Measurements from ENCODE around the gene MAPK1IP1L. TPM values are rescaled to one million over a fixed set of nuclear protein-coding genes. Genes with fewer than 3 reads are reported as not detected.

The MAPK1IP1L gene
- total and polyA plus RNA-seq, 10 donors, result 20.8 to 72.5 (median 60.6) TPM

GRCh38 chr14:55048900-55049436, 2.5 kb upstream of the MAPK1IP1L start:
- intact Hi-C loops (cut with DNase I; ENCODE audit: low total_unique reads), result no loop called here
- Histone ChIP-seq H3K9me3 (no peaks in the 10 kb centered on the region), H3K4me3 (no peak overlapping the region), H3K27ac (no peak overlapping the region), H3K36me3 (peaks cover 0 to 20% (median 4%) of the 10 kb centered on the region in 6 donors), H3K27me3 (replicated peaks in 1 of 7) (no peaks in the 10 kb centered on the region), H3K4me1 (peaks cover 15 to 32% (median 25%) of the 10 kb centered on the region in 6 donors)
- TF ChIP-seq POLR2A (IDR thresholded peaks at IDR 0.05), result no peak
- TF ChIP-seq POLR2AphosphoS5 (IDR thresholded peaks at IDR 0.05), result no peak
- no peak for TF ChIP-seq CTCF (IDR thresholded peaks at IDR 0.05 in 8 of 11, conservative IDR thresholded peaks at IDR 0.05 in 3 of 11)
- WGBS, 5 donors, result 89 to 95% (median 94%) methylated on average over 2 of the region's 2 CpGs
- DNase-seq, result no peak

- peak in 1 of 11 experiments; percentile 14 for TF ChIP-seq CTCF (IDR thresholded peaks at IDR 0.05 in 8 of 11, conservative IDR thresholded peaks at IDR 0.05 in 3 of 11)
- no peak for TF ChIP-seq POLR2A (IDR thresholded peaks at IDR 0.05)
- Histone ChIP-seq H3K9me3 (no peaks in the 10 kb centered on the region), H3K4me1 (peaks cover 15 to 53% (median 45%) of the 10 kb centered on the region in 6 donors), H3K27me3 (replicated peaks in 1 of 7) (no peaks in the 10 kb centered on the region), H3K27ac (peak overlapping the region; percentile 94 to 100 (median 99)), H3K36me3 (peaks cover 0 to 27% (median 0%) of the 10 kb centered on the region in 6 donors), H3K4me3 (peak overlapping the region; percentile 58 to 89 (median 70))
- WGBS, 5 donors, result 1 to 3% (median 1%) methylated on average over 10 of the region's 10 CpGs
- intact Hi-C loops (cut with DNase I; ENCODE audit: low total_unique reads), result no loop called here
- no peak for DNase-seq
These were observed 353 bp upstream of the MAPK1IP1L start for GRCh38 chr14:55051165-55051422.

GRCh38 chr14:55052269-55052930, 953 bp downstream of the MAPK1IP1L start:
- DNase-seq, result no peak
- peaks cover 15 to 66% (median 49%) of the 10 kb centered on the region in 6 donors for H3K4me1 ChIP-seq
- 10 to 17% (median 12%) methylated on average over 14 of the region's 14 CpGs for WGBS, 5 donors
- no peaks in the 10 kb centered on the region for H3K27me3 ChIP-seq (replicated peaks in 1 of 7)
- no peak for TF ChIP-seq CTCF (IDR thresholded peaks at IDR 0.05 in 8 of 11, conservative IDR thresholded peaks at IDR 0.05 in 3 of 11)
- no peak for TF ChIP-seq POLR2AphosphoS5 (IDR thresholded peaks at IDR 0.05)
- TF ChIP-seq POLR2A (IDR thresholded peaks at IDR 0.05), result no peak
- intact Hi-C loops (cut with DNase I; ENCODE audit: low total_unique reads), result no loop called here
- H3K27ac ChIP-seq, result peak overlapping the region; percentile 94 to 100 (median 99)
- H3K36me3 ChIP-seq, result peaks cover 0 to 37% (median under 1%) of the 10 kb centered on the region in 6 donors
- H3K4me3 ChIP-seq, result peak overlapping the region; percentile 58 to 89 (median 70)
- no peaks in the 10 kb centered on the region for H3K9me3 ChIP-seq

- H3K36me3 ChIP-seq, result peaks cover 0 to 43% (median 3%) of the 10 kb centered on the region in 6 donors
- H3K4me3 ChIP-seq, result peak overlapping the region in 5 of 8 donors; percentile 58 to 89 (median 72)
- DNase-seq, result no peak
- TF ChIP-seq POLR2AphosphoS5 (IDR thresholded peaks at IDR 0.05) (no peak), POLR2A (IDR thresholded peaks at IDR 0.05) (no peak), CTCF (IDR thresholded peaks at IDR 0.05 in 8 of 11, conservative IDR thresholded peaks at IDR 0.05 in 3 of 11) (no peak)
- H3K4me1 ChIP-seq, result peaks cover 15 to 66% (median 51%) of the 10 kb centered on the region in 6 donors
- H3K27ac ChIP-seq, result peak overlapping the region in 5 of 8 donors; percentile 25 to 100 (median 99)
- H3K9me3 ChIP-seq, result no peaks in the 10 kb centered on the region
- WGBS, 5 donors, result 75 to 87% (median 83%) methylated on average over 6 of the region's 6 CpGs
- no peaks in the 10 kb centered on the region for H3K27me3 ChIP-seq (replicated peaks in 1 of 7)
- intact Hi-C loops (cut with DNase I; ENCODE audit: low total_unique reads), result no loop called here
These were observed 1.6 kb downstream of the MAPK1IP1L start for GRCh38 chr14:55053018-55053417.
